ENCODE results near the gene GNA14.
"Not testable (repeated sequence)": the region's sequence is repeated elsewhere in the genome, so short reads cannot be mapped to it uniquely, and the experiment has no call there.

Gene GNA14

GRCh38 chr9:77531400-77531799 is 116.7 kb downstream of the GNA14 start:
- no peak for DNase-seq

- DNase-seq: no peak
Observed at GRCh38 chr9:77523891-77524290, 124.2 kb downstream of the GNA14 start.

DNA sequence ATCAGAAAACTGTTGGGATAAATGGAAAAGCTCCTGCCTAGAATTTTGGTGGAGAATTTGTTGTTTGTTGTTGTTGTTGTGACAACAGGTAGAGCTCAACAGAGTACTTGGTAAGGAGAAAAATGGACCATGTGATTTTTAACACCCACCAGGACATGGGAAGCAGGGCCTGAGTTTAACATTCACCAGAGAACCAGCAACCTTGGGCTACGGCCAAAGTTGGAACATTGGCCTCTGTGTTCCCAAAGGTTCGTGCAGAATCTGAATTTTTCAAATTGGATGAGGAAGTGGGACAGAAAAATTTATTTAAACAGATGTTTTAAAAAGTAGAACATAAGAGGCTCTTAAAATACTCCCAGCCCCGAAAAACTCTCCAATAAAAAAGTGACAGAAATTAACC is 127.0 kb downstream of the GNA14 start:
- no peak for DNase-seq

- no peak for DNase-seq
Observed at GRCh38 chr9:77518688-77519087, 129.4 kb downstream of the GNA14 start.

GRCh38 chr9:77516781-77517180 is 131.3 kb downstream of the GNA14 start:
- DNase-seq: no peak

DNA sequence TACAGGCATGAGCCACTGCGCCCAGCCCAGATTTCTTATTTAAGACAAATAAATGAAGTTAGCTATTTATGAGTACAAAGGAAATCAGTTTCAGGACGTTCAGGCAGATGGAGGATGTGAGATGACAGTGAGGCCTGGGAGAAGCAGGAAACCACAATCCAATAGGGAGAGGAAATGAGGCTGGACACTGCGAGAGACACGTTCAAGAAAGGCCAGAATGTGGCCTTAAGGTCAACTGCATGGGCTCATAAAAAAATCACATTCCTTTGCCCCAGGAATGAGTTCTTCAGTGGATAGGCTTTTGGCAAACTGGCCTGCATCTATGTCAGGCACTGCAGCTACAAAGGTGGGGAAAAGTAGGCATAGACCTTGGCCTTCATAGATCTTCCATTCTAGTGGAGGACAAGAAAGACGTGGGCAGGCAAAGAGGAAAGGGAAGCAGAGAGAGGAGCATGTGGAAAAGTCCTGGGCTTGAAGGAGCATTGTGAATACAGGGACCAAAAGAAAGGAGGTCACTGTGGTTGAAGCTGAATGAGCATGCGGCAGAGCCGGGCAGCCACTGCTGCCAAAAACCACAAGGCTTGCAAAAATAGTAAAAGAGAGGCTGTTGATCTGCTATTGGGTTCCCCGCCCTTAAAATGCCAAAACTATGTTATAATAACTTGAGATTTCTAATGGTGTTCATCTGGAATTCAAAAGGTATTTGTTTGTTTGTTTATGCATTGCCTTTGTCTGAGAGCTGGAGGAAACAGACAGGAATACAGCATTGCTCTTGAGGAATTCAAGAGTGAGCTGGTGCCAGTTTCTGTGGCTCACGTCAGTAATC is 133.0 kb downstream of the GNA14 start:
- DNase-seq: no peak

GRCh38 chr9:77513457-77513856 is 134.7 kb downstream of the GNA14 start:
- DNase-seq: no peak

DNA sequence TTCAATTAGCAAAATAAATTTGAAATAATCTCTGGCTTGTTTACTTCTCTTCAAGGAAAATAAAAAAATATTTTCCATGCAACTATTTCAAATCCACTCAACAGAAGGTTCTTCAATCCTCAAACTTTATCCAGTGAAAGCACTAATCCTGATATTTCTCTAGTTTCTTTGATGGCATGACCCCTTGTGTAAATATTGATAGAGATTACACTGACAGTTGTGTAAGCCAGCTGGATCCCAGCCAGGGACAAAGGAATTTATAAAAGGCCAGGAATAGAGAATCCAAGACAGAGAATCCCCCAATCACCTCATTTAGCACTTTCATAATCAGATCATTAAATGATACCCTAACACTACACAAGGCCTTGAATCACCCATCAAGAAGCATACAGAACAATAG is 135.2 kb downstream of the GNA14 start:
- DNase-seq: no peak

DNA sequence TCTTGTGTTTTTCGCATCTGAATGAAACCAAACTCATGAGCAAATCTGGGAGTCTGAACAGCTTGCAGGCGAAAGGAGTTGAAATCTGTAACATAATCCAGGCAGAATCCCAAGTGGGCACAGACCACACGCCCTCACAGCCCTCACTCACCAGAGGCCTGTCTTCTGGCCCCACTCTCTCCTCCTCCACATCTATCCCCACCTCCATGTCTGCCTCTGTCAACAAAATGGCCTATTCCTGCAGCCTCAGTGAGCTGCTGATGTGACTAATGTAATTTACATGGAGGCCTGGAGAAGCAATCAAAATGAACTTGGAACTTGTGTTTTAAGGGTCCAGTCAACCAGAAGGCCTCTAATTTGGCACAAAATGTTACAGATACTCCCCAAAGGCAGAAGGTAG is 136.6 kb downstream of the GNA14 start:
- DNase-seq: no peak

DNA sequence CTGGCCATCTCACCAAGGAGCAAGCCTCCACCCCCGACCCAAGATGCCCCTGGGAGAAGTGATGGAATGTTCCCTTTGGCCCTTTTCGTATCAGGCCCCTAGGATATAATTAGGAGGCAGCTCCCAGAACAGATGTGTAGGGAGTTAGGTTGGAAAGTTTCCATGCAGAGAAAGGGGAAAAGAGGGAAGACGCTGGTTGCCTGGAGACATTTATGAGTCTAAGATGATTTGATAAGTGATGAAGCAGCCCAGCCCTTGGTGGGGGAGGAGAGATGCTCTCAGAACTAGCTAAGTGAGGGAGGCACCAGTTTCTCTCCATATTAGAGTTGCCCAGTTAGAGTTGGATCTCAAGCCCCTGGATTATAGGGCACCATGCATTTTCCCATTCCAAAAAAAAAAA is 137.5 kb downstream of the GNA14 start:
- no peak for DNase-seq

GRCh38 chr9:77508396-77508795 is 139.7 kb downstream of the GNA14 start:
- no peak for DNase-seq

GRCh38 chr9:77507212-77507961 is 140.7 kb downstream of the GNA14 start:
- DNase-seq: no peak

- DNase-seq: no peak
Observed at GRCh38 chr9:77505232-77505631, 142.9 kb downstream of the GNA14 start.

- DNase-seq: no peak
Observed at GRCh38 chr9:77502568-77502967, 145.6 kb downstream of the GNA14 start.

DNA sequence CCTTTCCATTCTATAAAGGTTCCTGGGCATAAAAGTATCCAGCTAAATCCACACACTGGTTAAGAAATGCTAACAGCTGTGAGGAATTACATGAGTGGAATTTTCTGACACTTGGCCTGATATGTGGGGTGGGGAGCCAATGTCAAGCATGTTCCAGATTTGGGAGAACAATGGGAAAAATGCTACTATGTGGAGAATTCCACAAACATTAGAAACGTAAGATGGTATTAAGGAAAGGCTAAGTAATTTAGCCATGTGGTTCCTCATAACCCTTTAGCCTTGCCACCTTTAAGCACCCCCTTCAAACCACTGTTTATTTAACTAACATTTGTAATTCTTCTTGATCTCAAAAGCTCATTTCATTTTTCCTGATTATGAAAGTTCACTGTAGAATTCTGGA is 149.2 kb downstream of the GNA14 start:
- DNase-seq: no peak

GRCh38 chr9:77497322-77498198 is 150.6 kb downstream of the GNA14 start:
- no peak for DNase-seq

GRCh38 chr9:77495834-77496671 is 152.1 kb downstream of the GNA14 start:
- DNase-seq: no peak

GRCh38 chr9:77490279-77490678 is 157.8 kb downstream of the GNA14 start:
- not testable (repeated sequence) for DNase-seq

DNA sequence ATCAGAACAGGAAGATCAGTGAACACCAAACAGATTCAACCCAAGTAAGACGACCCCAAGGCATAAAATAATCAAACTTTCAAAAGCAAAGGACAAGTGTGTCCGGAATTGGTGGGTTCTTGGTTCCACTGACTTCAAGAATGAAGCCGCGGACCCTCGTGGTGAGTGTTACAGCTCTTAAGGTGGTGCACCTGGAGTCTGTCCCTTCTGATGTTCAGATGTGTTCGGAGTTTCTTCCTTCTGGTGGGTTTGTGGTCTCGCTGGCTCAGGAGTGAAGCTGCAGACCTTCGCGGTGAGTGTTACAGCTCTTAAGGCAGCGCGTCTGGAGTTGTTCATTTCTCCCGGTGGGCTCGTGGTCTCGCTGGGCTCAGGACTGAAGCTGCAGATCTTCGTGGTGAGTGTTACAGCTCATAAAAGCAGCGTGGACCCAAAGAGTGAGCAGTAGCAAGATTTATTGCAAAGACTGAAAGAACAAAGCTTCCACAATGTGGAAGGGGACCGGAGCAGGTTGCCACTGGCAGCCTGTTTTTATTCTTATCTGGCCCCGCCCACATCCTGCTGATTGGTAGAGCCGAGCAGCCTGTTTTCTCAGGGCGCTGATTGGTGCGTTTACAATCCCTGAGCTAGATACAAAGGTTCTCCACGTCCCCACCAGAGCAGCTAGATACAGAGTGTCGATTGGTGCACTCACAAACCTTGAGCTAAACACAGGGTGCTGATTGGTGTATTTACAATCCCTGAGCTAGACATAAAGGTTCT is 158.5 kb downstream of the GNA14 start:
- not testable (repeated sequence) for DNase-seq

DNA sequence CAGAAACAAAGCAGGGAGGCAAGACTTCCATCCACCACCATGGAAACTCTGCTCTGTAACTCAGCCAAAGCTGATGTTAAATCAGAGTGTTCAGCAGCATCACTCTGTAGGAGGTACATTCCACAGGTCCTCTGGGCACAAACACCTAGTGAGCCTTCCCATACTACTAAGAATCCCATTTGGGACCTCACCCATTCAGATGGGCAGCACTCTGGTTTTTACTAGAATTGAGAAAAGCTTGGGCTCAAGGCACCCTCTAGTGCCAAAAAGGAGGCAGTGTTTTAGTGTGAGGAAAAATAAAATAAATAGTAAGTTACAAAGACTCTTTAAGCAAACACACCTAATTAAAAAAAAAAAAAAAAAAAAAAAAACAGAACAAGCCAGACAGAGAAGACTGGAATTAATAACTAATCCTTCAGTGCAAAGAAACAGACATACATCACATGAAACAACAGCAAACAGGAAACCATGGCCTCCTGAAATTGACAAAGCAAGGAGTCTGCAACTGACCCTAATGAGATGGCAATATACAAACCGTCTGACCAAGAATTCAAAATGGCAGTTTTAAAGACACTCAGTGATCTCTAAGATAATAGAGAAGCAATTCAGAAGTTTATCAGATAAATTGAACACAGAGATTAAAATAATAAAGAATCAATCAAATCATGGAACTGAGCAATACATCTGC is 159.5 kb downstream of the GNA14 start:
- DNase-seq: no peak

DNA sequence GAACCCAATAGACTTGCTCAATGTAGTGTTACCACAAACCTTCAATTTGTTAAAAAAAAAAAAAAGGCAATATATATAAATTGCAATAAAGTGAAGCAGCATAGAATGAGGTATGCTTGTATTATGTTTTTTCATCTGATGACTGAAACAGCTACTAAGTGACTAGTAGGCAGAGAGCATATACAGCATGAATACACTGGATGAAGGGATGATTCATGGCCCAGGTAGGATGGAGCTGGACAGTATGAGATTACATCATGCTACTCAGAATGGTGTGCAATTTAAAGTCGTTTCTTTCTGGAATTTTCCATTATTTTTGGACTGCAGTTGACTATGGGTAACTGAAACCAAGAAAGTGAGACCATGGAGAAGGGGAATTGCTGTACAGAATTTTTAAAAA is 161.2 kb downstream of the GNA14 start:
- DNase-seq: no peak

All from NCI-H1694 (cell line).